Activated CD4-positive, alpha-beta T cell treated with anti-CD3 and anti-CD28 coated beads, Interleukin-2, Interleukin-6, amounts not matched to agents 100 ng/mL and 50 ng/mL, durations not matched to agents 16 hours and 8 hours (primary cell): ENCODE data around the gene PTGFR.

Experiments used
- DNase-seq: peaks from one replicate; pipeline ENCODE4 v3.0.0-alpha.2; 2020

The PTGFR gene

GRCh38 chr1:78520843-78521242, 30.1 kb downstream of the PTGFR start:
- DNase-seq: no peak

- DNase-seq: no peak
These were observed 31.4 kb downstream of the PTGFR start for GRCh38 chr1:78522136-78522535.

GRCh38 chr1:78526496-78526895, 35.7 kb downstream of the PTGFR start:
- no peak for DNase-seq

- no peak for DNase-seq
These were observed 36.9 kb downstream of the PTGFR start for GRCh38 chr1:78527706-78528105.

GRCh38 chr1:78533527-78533926, 42.8 kb downstream of the PTGFR start:
- no peak for DNase-seq

GRCh38 chr1:78535286-78535685, 44.5 kb downstream of the PTGFR start:
- DNase-seq: no peak

GRCh38 chr1:78536427-78536826, 45.7 kb downstream of the PTGFR start:
- no peak for DNase-seq

- no peak for DNase-seq
These were observed 49.3 kb downstream of the PTGFR start for GRCh38 chr1:78540048-78540447.

- no peak for DNase-seq
These were observed 50.7 kb downstream of the PTGFR start for GRCh38 chr1:78541479-78541878.

- DNase-seq: no peak
These were observed 53.3 kb downstream of the PTGFR start for GRCh38 chr1:78543941-78544643.

- no peak for DNase-seq
These were observed 56.3 kb downstream of the PTGFR start for GRCh38 chr1:78547081-78547480.

GRCh38 chr1:78549331-78549730, 58.6 kb downstream of the PTGFR start:
- no peak for DNase-seq

- no peak for DNase-seq
These were observed 59.1 kb downstream of the PTGFR start for GRCh38 chr1:78549891-78550290.

GRCh38 chr1:78553859-78554258, 63.1 kb downstream of the PTGFR start:
- DNase-seq: no peak

- no peak for DNase-seq
These were observed 64.1 kb downstream of the PTGFR start for GRCh38 chr1:78554840-78555239.

- DNase-seq: no peak
These were observed 68.9 kb downstream of the PTGFR start for GRCh38 chr1:78559680-78560079.

GRCh38 chr1:78560811-78561210, 70.0 kb downstream of the PTGFR start:
- no peak for DNase-seq

GRCh38 chr1:78561856-78562255, 71.1 kb downstream of the PTGFR start:
- DNase-seq: no peak

GRCh38 chr1:78565393-78565792, 74.6 kb downstream of the PTGFR start:
- no peak for DNase-seq

GRCh38 chr1:78570539-78570938, 79.8 kb downstream of the PTGFR start:
- no peak for DNase-seq

- DNase-seq: no peak
These were observed 86.7 kb downstream of the PTGFR start for GRCh38 chr1:78577257-78578100.

GRCh38 chr1:78586572-78586971, 95.8 kb downstream of the PTGFR start:
- DNase-seq: no peak

- no peak for DNase-seq
These were observed 96.4 kb downstream of the PTGFR start for GRCh38 chr1:78587211-78587610.
